ENCODE results near the gene GUCY1A2.

GRCh38 chr11:106853850-106854401 is 164.3 kb downstream of the GUCY1A2 start:
- TF ChIP-seq, protein P1, sequence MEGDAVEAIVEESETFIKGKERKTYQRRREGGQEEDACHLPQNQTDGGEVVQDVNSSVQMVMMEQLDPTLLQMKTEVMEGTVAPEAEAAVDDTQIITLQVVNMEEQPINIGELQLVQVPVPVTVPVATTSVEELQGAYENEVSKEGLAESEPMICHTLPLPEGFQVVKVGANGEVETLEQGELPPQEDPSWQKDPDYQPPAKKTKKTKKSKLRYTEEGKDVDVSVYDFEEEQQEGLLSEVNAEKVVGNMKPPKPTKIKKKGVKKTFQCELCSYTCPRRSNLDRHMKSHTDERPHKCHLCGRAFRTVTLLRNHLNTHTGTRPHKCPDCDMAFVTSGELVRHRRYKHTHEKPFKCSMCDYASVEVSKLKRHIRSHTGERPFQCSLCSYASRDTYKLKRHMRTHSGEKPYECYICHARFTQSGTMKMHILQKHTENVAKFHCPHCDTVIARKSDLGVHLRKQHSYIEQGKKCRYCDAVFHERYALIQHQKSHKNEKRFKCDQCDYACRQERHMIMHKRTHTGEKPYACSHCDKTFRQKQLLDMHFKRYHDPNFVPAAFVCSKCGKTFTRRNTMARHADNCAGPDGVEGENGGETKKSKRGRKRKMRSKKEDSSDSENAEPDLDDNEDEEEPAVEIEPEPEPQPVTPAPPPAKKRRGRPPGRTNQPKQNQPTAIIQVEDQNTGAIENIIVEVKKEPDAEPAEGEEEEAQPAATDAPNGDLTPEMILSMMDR (conservative IDR thresholded peaks at IDR 0.05): no peak
- no peak for TF ChIP-seq ZFX (IDR thresholded peaks at IDR 0.05)
